Stimulated activated naive CD8-positive, alpha-beta T cell treated with anti-CD3 and anti-CD28 coated beads, Interleukin-15, Interleukin-2, amounts not matched to agents 100 ng/mL and 50 ng/mL, for 24 hours (primary cell): Measurements from ENCODE around the gene ARSK.
"Not testable (repeated sequence)": the region's sequence is repeated elsewhere in the genome, so short reads cannot be mapped to it uniquely, and the experiment has no call there.

Experiments
- H3K27ac Mint-ChIP-seq: one replicate; pipeline ENCODE4 v1.8.0; 2021; ENCODE audit warnings: mild to moderate bottlenecking, mixed read lengths
- H3K27me3 Mint-ChIP-seq: one replicate; pipeline ENCODE4 v1.8.0; 2021; ENCODE audit warnings: mixed read lengths
- H3K36me3 Mint-ChIP-seq: one replicate; pipeline ENCODE4 v1.8.0; 2021; ENCODE audit warnings: low read depth, mixed read lengths
- H3K4me1 Mint-ChIP-seq: one replicate; pipeline ENCODE4 v1.8.0; 2021; ENCODE audit warnings: low read depth, mixed read lengths
- H3K4me3 Mint-ChIP-seq: one replicate; pipeline ENCODE4 v1.8.0; 2021; ENCODE audit warnings: mild to moderate bottlenecking, mixed read lengths
- H3K9me3 Mint-ChIP-seq: one replicate; pipeline ENCODE4 v1.8.0; 2021; ENCODE audit warnings: mixed read lengths

ARSK gene

DNA sequence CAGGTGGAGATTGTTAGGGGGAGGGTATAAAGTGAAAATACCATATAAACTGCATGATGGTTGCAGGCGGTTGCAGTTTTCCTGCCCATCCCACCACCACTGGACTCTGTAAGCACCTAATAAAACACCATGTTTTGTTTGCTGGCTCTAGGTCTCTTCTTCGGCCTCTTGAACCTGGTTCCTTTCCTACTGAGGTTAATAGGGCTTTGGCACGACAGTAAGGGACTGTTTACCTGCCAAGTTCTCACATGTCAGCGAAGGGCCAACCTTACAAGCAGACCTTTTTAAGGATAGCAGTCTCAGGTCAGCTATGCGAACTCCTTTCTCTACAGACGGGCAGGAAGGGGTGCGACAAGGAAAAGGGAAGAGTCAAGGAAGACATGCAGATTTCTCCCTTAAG, 88.3 kb downstream of the ARSK start:
- no peaks in the 10 kb centered on the region for H3K36me3 Mint-ChIP-seq
- no peaks in the 10 kb centered on the region for H3K9me3 Mint-ChIP-seq
- H3K27me3 Mint-ChIP-seq: peaks cover 5% of the 10 kb centered on the region
- H3K4me1 Mint-ChIP-seq: peaks cover 25% of the 10 kb centered on the region
- no peak overlapping the region for H3K27ac Mint-ChIP-seq
- H3K4me3 Mint-ChIP-seq: no peak overlapping the region

DNA sequence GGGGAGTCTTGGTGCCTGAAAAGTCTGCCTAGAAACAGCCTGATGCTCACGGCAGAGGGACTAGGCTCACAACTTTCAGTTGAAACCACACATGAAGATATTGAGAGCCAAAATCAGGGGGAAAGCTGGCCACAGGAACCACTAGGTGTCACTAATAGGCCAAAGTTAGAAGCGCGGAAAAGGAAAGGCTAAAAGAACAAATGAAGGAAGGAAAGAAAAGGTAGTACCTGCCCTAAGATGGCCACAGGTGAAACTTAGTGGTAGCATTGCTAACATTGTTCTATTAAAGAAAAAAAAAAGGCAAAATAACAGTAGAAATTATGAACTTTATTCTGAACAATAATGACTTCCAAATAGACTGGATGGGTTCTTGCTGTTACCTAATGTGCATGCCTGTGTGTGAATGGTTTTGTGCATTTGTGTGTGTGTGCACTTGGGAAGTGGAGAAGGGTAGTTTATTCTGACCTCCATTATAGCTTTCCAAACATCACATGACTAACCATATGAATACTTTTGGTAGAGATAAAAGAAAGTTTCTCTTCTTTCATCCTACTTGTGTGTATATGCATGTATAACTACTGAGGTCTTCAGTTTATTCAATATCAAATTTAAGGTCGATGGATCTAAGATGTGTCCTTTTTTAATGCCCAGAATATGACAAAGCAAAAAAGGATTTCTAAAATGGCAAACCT, 89.6 kb downstream of the ARSK start:
- H3K27me3 Mint-ChIP-seq: no peaks in the 10 kb centered on the region
- no peaks in the 10 kb centered on the region for H3K9me3 Mint-ChIP-seq
- no peak overlapping the region for H3K4me3 Mint-ChIP-seq
- no peak overlapping the region for H3K27ac Mint-ChIP-seq
- H3K36me3 Mint-ChIP-seq: no peaks in the 10 kb centered on the region
- H3K4me1 Mint-ChIP-seq: peaks cover 37% of the 10 kb centered on the region

DNA sequence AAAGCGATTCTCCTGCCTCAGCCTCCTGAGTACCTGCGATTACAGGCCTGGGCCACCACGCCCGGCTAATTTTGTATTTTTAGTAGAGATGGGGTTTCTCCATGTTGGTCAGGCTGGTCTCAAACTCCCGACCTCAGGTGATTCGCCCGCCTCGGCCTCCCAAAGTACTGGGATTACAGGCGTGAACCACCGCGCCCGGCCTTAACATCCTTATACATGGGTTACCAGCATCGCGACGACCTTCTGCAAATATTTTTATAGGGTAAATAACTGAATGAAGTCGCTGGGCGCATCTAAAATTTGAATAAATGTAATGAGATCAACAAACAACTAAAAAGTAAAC, 91.3 kb downstream of the ARSK start:
- Mint-ChIP-seq H3K27ac (peak overlapping the region; percentile 88), H3K4me1 (peaks cover 41% of the 10 kb centered on the region), H3K4me3 (peak overlapping the region; percentile 84)
- H3K27me3 Mint-ChIP-seq, H3K36me3 Mint-ChIP-seq, H3K9me3 Mint-ChIP-seq: not testable (repeated sequence)

DNA sequence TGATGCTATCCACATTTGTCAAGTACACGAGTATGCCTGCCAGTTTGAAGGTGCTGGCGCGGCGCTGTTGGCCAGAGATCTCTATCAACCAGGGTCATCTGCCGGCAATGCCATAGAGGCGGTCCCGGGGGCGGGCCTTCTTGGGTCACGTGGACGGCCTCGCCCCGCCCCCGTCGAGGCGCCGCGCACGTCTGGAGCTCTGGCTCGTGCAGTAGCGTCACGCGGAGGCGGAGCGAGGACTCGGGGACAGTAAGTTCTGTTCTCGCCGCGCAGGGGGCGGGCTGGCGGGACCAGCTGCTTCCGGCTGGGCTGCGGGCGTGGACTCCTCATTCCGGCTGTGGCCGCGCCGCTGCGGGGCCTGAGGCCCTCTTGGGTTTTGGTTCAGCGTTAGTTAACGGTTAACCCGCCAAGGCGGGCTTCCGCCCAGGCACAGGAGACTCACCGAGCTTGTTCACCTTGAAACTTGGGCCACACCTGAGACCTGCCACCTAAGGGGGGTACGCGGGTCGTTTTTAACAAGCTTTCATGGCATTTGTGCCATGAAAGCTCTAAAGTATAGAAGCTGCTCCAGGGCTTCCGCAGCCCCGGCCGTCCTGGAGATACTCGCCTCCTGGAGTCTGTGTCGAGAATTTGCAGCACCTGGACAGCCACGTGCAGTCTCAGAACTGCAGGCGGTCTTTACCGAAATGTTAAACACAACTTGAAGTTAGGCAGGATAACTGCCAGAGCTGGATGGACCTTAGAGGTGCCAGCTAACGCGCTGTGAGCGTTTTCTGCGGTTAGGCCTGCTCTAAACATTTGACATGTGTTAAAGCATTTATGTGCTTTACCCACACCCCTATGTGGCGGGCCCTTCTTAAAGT, 91.9 kb downstream of the ARSK start, which contains the start of gene RFESD:
TSS of gene RFESD (plus strand) at position 209 of the 863 bp plus-strand sequence. CDS start 5,495 bp downstream, outside the sequence.
- Mint-ChIP-seq H3K4me3 (peak within 1 kb of the TSS; percentile 84), H3K27me3 (no peaks in the 10 kb centered on the region), H3K4me1 (peaks cover 41% of the 10 kb centered on the region), H3K9me3 (no peaks in the 10 kb centered on the region), H3K36me3 (peaks cover 2% of the 10 kb centered on the region), H3K27ac (peak within 1 kb of the TSS; percentile 88)

DNA sequence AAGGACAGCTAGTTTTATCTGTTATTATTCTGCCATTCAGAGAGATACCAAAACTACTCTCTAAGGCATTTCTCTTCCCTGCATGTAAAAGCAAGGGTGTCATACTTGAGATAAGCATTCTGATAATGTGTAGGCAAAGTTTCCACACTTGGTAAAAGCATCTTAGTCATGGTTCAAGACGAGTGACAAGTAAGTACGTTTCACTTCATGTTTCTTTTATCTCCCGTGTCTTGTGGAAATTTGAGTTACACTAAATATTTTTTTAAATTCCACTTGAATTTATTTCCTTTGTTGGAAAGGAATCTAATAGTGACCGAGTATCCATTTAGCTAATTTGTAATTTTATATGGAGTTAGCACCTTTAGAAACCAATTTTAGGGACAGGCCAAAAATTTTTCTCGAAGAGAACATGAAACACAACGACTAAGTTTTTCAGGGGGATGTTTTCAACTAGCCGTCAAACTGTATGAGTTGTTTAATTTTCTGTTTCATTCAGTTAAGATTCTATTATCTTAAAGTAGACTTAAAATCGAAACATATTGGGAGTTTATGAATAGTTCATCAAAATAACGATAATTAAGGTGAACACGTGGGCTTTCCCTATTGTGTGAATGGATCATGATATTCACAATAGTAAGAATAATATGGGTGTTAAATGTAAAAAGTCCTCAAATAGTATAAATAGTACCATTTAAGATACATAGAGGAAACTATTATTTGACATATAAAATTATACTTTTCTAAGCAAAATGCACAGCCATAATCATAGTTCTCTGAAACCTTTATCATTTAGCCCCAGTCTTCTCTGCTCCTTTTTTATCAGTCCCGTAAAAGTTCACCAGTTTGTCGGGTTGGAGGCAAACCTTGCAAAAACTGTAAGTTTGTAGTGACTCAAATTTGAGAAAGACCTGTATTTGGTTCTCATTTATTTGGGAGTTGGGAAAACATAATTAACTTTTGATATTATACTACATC, 93.3 kb downstream of the ARSK start:
- Mint-ChIP-seq H3K27ac (peak overlapping the region; percentile 45), H3K36me3 (peaks cover 15% of the 10 kb centered on the region), H3K27me3 (no peaks in the 10 kb centered on the region), H3K4me3 (peak overlapping the region; percentile 69), H3K9me3 (no peaks in the 10 kb centered on the region), H3K4me1 (peaks cover 41% of the 10 kb centered on the region)

DNA sequence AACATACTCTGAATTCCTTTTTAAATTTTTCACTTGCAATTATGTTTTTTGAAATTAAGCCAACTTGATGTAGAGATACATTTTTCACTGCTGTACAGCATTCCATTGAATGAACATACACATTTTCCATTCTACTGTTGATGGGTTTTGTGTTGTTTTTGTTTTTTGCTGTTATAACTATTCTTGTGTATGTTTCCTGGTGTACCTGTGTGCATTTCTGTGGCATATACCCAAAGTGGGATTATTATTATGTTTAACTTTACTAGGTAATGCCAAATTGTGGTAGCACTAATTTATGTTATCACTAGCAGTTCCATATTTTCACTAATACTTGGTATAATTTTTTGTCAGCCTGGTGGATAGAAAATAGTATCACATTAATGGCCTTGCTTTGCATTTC, 94.4 kb downstream of the ARSK start:
- Mint-ChIP-seq H3K9me3 (no peaks in the 10 kb centered on the region), H3K27ac (no peak overlapping the region), H3K4me1 (peaks cover 39% of the 10 kb centered on the region), H3K36me3 (peaks cover 15% of the 10 kb centered on the region), H3K27me3 (no peaks in the 10 kb centered on the region), H3K4me3 (no peak overlapping the region)

DNA sequence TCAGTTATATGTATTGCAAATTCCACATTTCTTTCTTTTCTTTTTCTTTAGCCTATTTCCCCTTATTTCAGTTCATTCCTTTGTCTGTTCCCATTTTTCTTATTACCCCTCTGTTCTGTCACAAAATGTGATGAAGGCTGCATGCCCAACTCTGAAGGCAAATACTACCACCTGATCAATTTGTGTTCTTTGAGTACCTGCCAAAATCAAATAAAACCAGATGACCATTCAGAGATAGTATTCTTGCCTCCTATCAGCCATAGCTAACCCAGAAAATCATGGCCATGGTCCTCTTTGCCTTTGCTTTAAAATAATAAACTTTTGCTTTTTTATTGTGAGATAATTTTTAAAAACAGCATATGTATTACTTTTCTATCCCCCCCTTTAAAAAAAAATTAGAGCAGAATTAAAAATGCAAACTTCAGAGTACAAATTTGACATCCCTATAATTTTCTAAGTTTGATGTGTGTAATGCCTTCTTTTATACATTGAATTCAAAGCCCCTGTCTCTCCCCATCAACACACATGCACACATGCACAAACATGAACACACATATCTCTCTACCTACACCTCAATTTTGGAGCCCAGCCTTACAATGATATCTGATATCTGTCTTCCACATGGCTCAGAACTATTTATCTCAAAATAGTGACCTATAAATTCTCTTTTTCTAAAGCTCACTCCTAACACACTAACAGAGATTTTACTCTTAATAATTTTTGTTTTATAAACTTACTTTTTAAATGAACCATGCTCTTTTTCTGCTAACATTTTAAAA, 95.1 kb downstream of the ARSK start:
- H3K27me3 Mint-ChIP-seq: no peaks in the 10 kb centered on the region
- peaks cover 18% of the 10 kb centered on the region for H3K36me3 Mint-ChIP-seq
- no peak overlapping the region for H3K4me3 Mint-ChIP-seq
- no peak overlapping the region for H3K27ac Mint-ChIP-seq
- H3K9me3 Mint-ChIP-seq: no peaks in the 10 kb centered on the region
- peaks cover 33% of the 10 kb centered on the region for H3K4me1 Mint-ChIP-seq

DNA sequence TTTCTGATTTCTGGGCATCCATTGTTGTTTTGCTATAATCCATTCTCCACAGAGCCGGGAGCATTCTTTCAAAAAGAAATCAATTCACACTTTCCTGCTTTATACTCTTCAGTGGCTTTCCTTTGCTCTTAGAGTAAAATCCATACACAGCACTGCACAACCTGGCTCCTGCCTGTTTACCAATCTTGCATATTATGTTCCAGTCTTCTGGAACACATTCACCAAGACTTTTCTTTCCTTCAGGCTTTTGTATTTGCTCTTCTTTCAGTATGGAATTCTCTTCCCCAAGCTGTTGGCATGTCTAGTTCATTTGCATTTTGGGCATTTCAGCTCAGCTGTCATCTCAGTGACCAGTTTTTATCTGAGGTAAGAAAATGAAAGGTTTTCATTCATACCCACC, 97.9 kb downstream of the ARSK start:
- no peak overlapping the region for H3K27ac Mint-ChIP-seq
- H3K27me3 Mint-ChIP-seq: no peaks in the 10 kb centered on the region
- H3K4me1 Mint-ChIP-seq: peaks cover 19% of the 10 kb centered on the region
- peaks cover 29% of the 10 kb centered on the region for H3K36me3 Mint-ChIP-seq
- no peaks in the 10 kb centered on the region for H3K9me3 Mint-ChIP-seq
- no peak overlapping the region for H3K4me3 Mint-ChIP-seq

DNA sequence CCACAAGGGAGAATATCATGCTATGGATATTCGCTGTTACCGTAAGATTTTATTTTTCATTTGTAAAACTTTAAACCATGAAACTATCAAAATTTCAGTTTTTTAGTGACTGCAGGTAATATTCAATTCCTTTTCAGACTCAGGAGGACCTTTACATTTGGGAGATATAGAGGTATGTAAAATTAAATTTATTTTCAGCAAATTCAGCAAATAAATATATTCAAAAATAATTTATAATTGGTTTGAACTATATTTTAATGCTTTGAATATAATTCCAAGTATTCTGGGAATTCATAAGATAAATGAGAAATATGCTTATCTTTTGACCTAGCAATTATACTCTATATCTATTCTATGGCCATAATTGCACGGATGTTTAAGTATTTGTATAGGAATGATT, 99.3 kb downstream of the ARSK start:
- peaks cover 7% of the 10 kb centered on the region for H3K4me1 Mint-ChIP-seq
- H3K36me3 Mint-ChIP-seq: peaks cover 32% of the 10 kb centered on the region
- H3K9me3 Mint-ChIP-seq: no peaks in the 10 kb centered on the region
- no peaks in the 10 kb centered on the region for H3K27me3 Mint-ChIP-seq
- no peak overlapping the region for H3K4me3 Mint-ChIP-seq
- no peak overlapping the region for H3K27ac Mint-ChIP-seq
